HepG2 (cell line): ENCODE data around the gene CSHL1. TPM values are rescaled to one million over a fixed set of nuclear protein-coding genes. Genes with fewer than 3 reads are reported as not detected.

Experiments used
- ATAC-seq: fragments of 200-7000 bp; cut with Tn5 transposase; 3 replicates; pipeline ENCODE4 v1.9.1; 2020; ENCODE audit warnings: mild to moderate bottlenecking, moderate library complexity
- BruUV-seq: library from RNA; stranded (reverse); fragments of 400-500 nt; replicated peaks from 2 replicates; lab custom pipeline; 2021; lab: Mats Ljungman, UMichigan
- CTCF ChIA-PET: fragments of 300-600 bp; formaldehyde crosslinking; extraction: SDS; loops from one replicate; lab custom pipeline; 2021; ENCODE audit warnings: low total read pairs, inconsistent platforms, low intra/inter-chr PET ratio; lab: Yijun Ruan, JAX
- POLR2A ChIA-PET: fragments of 350-600 bp; sonication (Branson Sonifier 250); formaldehyde crosslinking; loops from one replicate; lab custom pipeline; 2020; ENCODE audit warnings: antibody characterized with exemption, inconsistent platforms; lab: Yijun Ruan, JAX
- DNase-seq: peaks from one replicate; pipeline ENCODE4 v3.0.0-alpha.2; 2015; ENCODE audit warnings: low spot score
- FAIRE-seq: peaks from 3 replicates; lab custom pipeline; 2011; peaks lifted over from hg19 to GRCh38; lab: Jason Lieb, UNC
- H2AFZ ChIP-seq: one replicate; pipeline ENCODE4 v1.6.1; 2011; ENCODE audit warnings: low read length, inconsistent platforms
- H3K27ac ChIP-seq: fragments of 300-600 bp; 3 replicates; pipeline ENCODE4 v1.8.0; 2011; ENCODE audit warnings: mixed run types, mild to moderate bottlenecking, mixed read lengths, low read length, inconsistent platforms; ENCODE audit not compliant: insufficient read depth; ENCODE audit errors: extremely low read length
- H3K27me3 ChIP-seq, 2 experiments: fragments of 200-600 bp in 1 of 2; 2 replicates in 1 of 2; 3 replicates in 1 of 2; pipeline versions ENCODE4 v1.6.0 to v1.8.0; 2011; ENCODE audit warnings: low read length in 2 of 2, mild to moderate bottlenecking in 2 of 2, moderate library complexity in 2 of 2, inconsistent platforms in 1 of 2; ENCODE audit not compliant: insufficient read depth in 2 of 2, control insufficient read depth in 1 of 2
- H3K36me3 ChIP-seq, 2 experiments: fragments of 200-600 bp in 1 of 2; replicated peaks in 1 of 2; 2 replicates in 1 of 2; 3 replicates in 1 of 2; pipeline versions ENCODE4 v1.5.1 to v1.8.0; 2011; ENCODE audit warnings: low read length in 2 of 2, inconsistent platforms in 1 of 2; ENCODE audit not compliant: insufficient read depth in 2 of 2, control insufficient read depth in 1 of 2
- H3K4me1 ChIP-seq: 2 replicates; pipeline ENCODE4 v1.5.1; 2012; ENCODE audit warnings: low read length, inconsistent platforms; ENCODE audit not compliant: insufficient read depth
- H3K4me2 ChIP-seq: 2 replicates; pipeline ENCODE4 v1.6.0; 2011; ENCODE audit warnings: low read depth, low read length, inconsistent platforms
- H3K4me3 ChIP-seq, 3 experiments: fragments of 200-600 bp in 1 of 3; sonication (generic), shearing (Covaris generic) in 1 of 3; replicated peaks in 1 of 3; 2 replicates each; pipeline ENCODE4 v1.5.1; 2011 to 2016; ENCODE audit warnings: low read length in 3 of 3, inconsistent platforms in 2 of 3, low read depth in 2 of 3, mild to moderate bottlenecking in 2 of 3, control low read depth in 1 of 3, mixed read lengths in 1 of 3; ENCODE audit not compliant: insufficient read depth in 1 of 3
- H3K79me2 ChIP-seq: one replicate; pipeline ENCODE4 v1.6.1; 2011; ENCODE audit warnings: low read length, inconsistent platforms; ENCODE audit not compliant: insufficient read depth
- H3K9ac ChIP-seq: 2 replicates; pipeline ENCODE4 v1.6.0; 2011; ENCODE audit warnings: mild to moderate bottlenecking, low read depth, low read length, inconsistent platforms; ENCODE audit not compliant: insufficient read depth
- H3K9me3 ChIP-seq: 2 replicates; pipeline ENCODE4 v1.5.1; 2012; ENCODE audit warnings: mild to moderate bottlenecking, low read length
- H4K20me1 ChIP-seq: 2 replicates; pipeline ENCODE4 v1.6.0; 2011; ENCODE audit warnings: inconsistent platforms, mild to moderate bottlenecking, low read length, moderate library complexity; ENCODE audit not compliant: insufficient read depth
- CENPX ChIP-seq: sonication (generic); formaldehyde crosslinking; IDR thresholded peaks from 2 replicates; pipeline ENCODE4 v1.9.0; 2021; ENCODE audit warnings: mild to moderate bottlenecking, missing genetic modification reagents, moderate library complexity
- IRF2 ChIP-seq: IDR thresholded peaks from 2 replicates; pipeline ENCODE4 v1.6.1; 2018; ENCODE audit warnings: missing genetic modification reagents, missing compliant biosample characterization
- SP2 ChIP-seq: sonication (generic); formaldehyde crosslinking; IDR thresholded peaks from 2 replicates; pipeline ENCODE4 v1.5.1; 2020; ENCODE audit warnings: mild to moderate bottlenecking, missing genetic modification reagents
- SRSF4 ChIP-seq: fragments of 200-400 bp; formaldehyde crosslinking; IDR thresholded peaks from one replicate; pipeline ENCODE4 v1.6.1; 2018; ENCODE audit warnings: mild to moderate bottlenecking, low read depth, low read length, moderate library complexity; ENCODE audit not compliant: poor library complexity, severe bottlenecking
- THAP11 ChIP-seq: IDR thresholded peaks from 2 replicates; pipeline ENCODE4 v1.6.1; 2016; ENCODE audit warnings: missing biosample characterization, missing genetic modification reagents
- ZBTB39 ChIP-seq: sonication (generic); formaldehyde crosslinking; IDR thresholded peaks from 2 replicates; pipeline ENCODE4 v1.5.0; 2020; ENCODE audit warnings: missing genetic modification reagents
- ZFP91 ChIP-seq: sonication (generic); formaldehyde crosslinking; IDR thresholded peaks from 2 replicates; pipeline ENCODE4 v1.9.0; 2022; ENCODE audit warnings: missing genetic modification reagents, mild to moderate bottlenecking, borderline replicate concordance
- ZNF263 ChIP-seq: sonication (generic); formaldehyde crosslinking; IDR thresholded peaks from 2 replicates; pipeline ENCODE4 v1.4.0; 2020; ENCODE audit warnings: missing genetic modification reagents
- ZNF383 ChIP-seq: sonication (generic); formaldehyde crosslinking; IDR thresholded peaks from 2 replicates; pipeline ENCODE4 v1.4.0; 2020; ENCODE audit warnings: missing genetic modification reagents, mild to moderate bottlenecking, borderline replicate concordance
- ZNF687 ChIP-seq: sonication (generic); formaldehyde crosslinking; IDR thresholded peaks from 2 replicates; pipeline ENCODE4 v1.5.1; 2020; ENCODE audit warnings: mild to moderate bottlenecking, missing genetic modification reagents, moderate library complexity
- ZNF691 ChIP-seq: sonication (generic); formaldehyde crosslinking; IDR thresholded peaks from 2 replicates; pipeline ENCODE4 v1.4.0; 2020; ENCODE audit warnings: missing genetic modification reagents, low read depth, mild to moderate bottlenecking, borderline replicate concordance
- ZSCAN21 ChIP-seq: sonication (generic); formaldehyde crosslinking; IDR thresholded peaks from 2 replicates; pipeline ENCODE4 v1.8.0; 2022; ENCODE audit warnings: mild to moderate bottlenecking, missing genetic modification reagents, moderate library complexity, borderline replicate concordance
- WGBS: methylation state at CpG from one replicate; pipeline ENCODE4 v1.1.6; 2017; ENCODE audit warnings: low lambda C conversion rate; 5-methylcytosine and 5-hydroxymethylcytosine counted together
- in situ Hi-C: cut with HindIII; loops from 2 replicates; pipeline ENCODE4 v1.10.0; 2017; ENCODE audit warnings: low pct_unique_long_range_greater_than_20kb; ENCODE audit not compliant: extremely low pct_ligation_motif_present
- intact Hi-C: fragments of 100-400 bp; cut with micrococcal nuclease; formaldehyde crosslinking; loops from one replicate; pipeline ENCODE4 v1.10.0; 2022; ENCODE audit not compliant: unreplicated experiment
- polyA plus RNA-seq, 8 experiments: library from polyadenylated mRNA; depleted of rRNA in 3 of 8; stranded (reverse) in 7 of 8; unstranded in 1 of 8; fragments of >200 nt; fragmentation: Illumina TruSeq in 4 of 8; extraction: Trizol in 4 of 8; gene quantifications; 2 replicates each; pipeline versions ENCODE4 v1.2.1 to v1.2.3, GENCODE V29; 2011 to 2016; ENCODE audit warnings: low read depth in 4 of 8, missing spikeins in 1 of 8, mixed read lengths in 1 of 8; ENCODE audit not compliant: insufficient read depth in 1 of 8
- total RNA-seq, 5 experiments: library from RNA; depleted of rRNA; stranded (reverse); fragments of >200 nt; fragmentation: Illumina TruSeq; extraction: Trizol; gene quantifications; 2 replicates each; pipeline ENCODE4 v1.2.3, GENCODE V29; 2016; ENCODE audit warnings: low read depth in 1 of 5

Gene CSHL1
- total and polyA plus RNA-seq, 2 of the 13 experiments (the other 11 are each of a cell fraction or from before 2014, with no cell fraction given), result not detected

- no peaks in the 10 kb centered on the region for H3K36me3 ChIP-seq
- no peak overlapping the region for H2AFZ ChIP-seq
- H3K4me2 ChIP-seq, result peak overlapping the region; percentile 92
- peak; percentile 83 for ATAC-seq
- FAIRE-seq, result peak; percentile 81
- POLR2A ChIA-PET, result interaction anchor here (0.7 to 1.6 kb wide), 5 partner anchors 10 to 173 kb away, joined by 4 to 10 read pairs (median 4); partner anchors contain the start of genes CCDC47, DDX42 and GH1
- no peak overlapping the region; the same call in 1 of the 2 replicates for H3K9ac ChIP-seq
- no peak overlapping the region for H3K27ac ChIP-seq
- 7% methylated on average over 16 of the region's 20 CpGs for WGBS
- peaks cover 19 to 44% of the 10 kb centered on the region in 2 experiments; a peak in 4 of 5 replicates for H3K27me3 ChIP-seq
- peaks cover 26% of the 10 kb centered on the region for H3K4me1 ChIP-seq
- H3K79me2 ChIP-seq, result no peaks in the 10 kb centered on the region
- peak overlapping the region in 2 of 3 experiments; percentile 35 to 66; a peak in 3 of 6 replicates for H3K4me3 ChIP-seq
- H4K20me1 ChIP-seq, result no peaks in the 10 kb centered on the region
- peak; percentile 48 for DNase-seq
- intact Hi-C loops (no loop called here), in situ Hi-C loops (loop anchor here (5.0 kb wide), 1 partner anchor 34 kb away; the partner anchor contains the start of gene CSHL1)
- CTCF ChIA-PET, result interaction anchor here (1.1 to 3.4 kb wide), 4 partner anchors 27 to 79 kb away, joined by 4 to 25 read pairs (median 8); partner anchors contain the start of genes CSHL1 and GH1
- H3K9me3 ChIP-seq, result no peaks in the 10 kb centered on the region
- BruUV-seq, result no TSS peak
- 0 out of 2 replicates have a peak, but pooled peaks have one; percentile 8 for TF ChIP-seq ZSCAN21
- TF ChIP-seq IRF2 (CRISPR knock-in tag), result 0 out of 2 replicates have a peak, but pooled peaks have one; percentile 22
- TF ChIP-seq CENPX, result no peak
- TF ChIP-seq SRSF4, result no peak
- 0 out of 2 replicates have a peak, but pooled peaks have one; percentile 25 for TF ChIP-seq SP2 (CRISPR knock-in tag)
- TF ChIP-seq ZNF263 (CRISPR knock-in tag), result peak; percentile 58; the same call in 1 of the 2 replicates
- TF ChIP-seq ZFP91, result peak; percentile 83; the same call in 1 of the 2 replicates
- TF ChIP-seq ZNF383 (CRISPR knock-in tag), result 0 out of 2 replicates have a peak, but pooled peaks have one; percentile 53
- TF ChIP-seq THAP11 (CRISPR knock-in tag), result no peak
- peak; percentile 59 for TF ChIP-seq ZNF687
- no peak for TF ChIP-seq ZBTB39 (CRISPR knock-in tag)
- peak; percentile 89 for TF ChIP-seq ZNF691
Observed at GRCh38 chr17:63946440-63947363, 35.6 kb upstream of the CSHL1 start.
